SK-N-MC (cell line): ENCODE results near the gene BEND3.

ENCODE experiments used
- DNase-seq: peaks from one replicate; pipeline ENCODE4 v3.0.0-alpha.2; 2011; ENCODE audit warnings: low read depth, low spot score
- H3K27ac ChIP-seq: fragments of 200-600 bp; sonication (generic); 2 replicates; pipeline ENCODE4 v1.5.1; 2016; ENCODE audit warnings: mixed run types
- H3K36me3 ChIP-seq: fragments of 200-600 bp; sonication (generic); 2 replicates; pipeline ENCODE4 v1.6.1; 2017; ENCODE audit warnings: antibody characterized with exemption, low read length, mixed read lengths; ENCODE audit not compliant: insufficient read depth
- H3K4me3 ChIP-seq: fragments of 200-600 bp; sonication (generic); 2 replicates; pipeline ENCODE4 v1.5.1; 2016
- H3K9ac ChIP-seq: fragments of 200-600 bp; sonication (generic); 2 replicates; pipeline ENCODE4 v1.8.0; 2017; ENCODE audit warnings: mixed run types, mixed read lengths; ENCODE audit not compliant: insufficient read length
- H3K9me3 ChIP-seq: fragments of 200-600 bp; sonication (generic); 2 replicates; pipeline ENCODE4 v1.6.1; 2017; ENCODE audit warnings: low read depth, mild to moderate bottlenecking, antibody characterized with exemption, low read length, moderate library complexity, mixed read lengths
- FOXP2 ChIP-seq: optimal IDR thresholded peaks from 2 replicates; pipeline ENCODE3; 2011; ENCODE audit warnings: mild to moderate bottlenecking, moderate library complexity; ENCODE audit not compliant: insufficient read depth; ENCODE audit errors: extremely low read length, control extremely low read depth

BEND3 gene

DNA sequence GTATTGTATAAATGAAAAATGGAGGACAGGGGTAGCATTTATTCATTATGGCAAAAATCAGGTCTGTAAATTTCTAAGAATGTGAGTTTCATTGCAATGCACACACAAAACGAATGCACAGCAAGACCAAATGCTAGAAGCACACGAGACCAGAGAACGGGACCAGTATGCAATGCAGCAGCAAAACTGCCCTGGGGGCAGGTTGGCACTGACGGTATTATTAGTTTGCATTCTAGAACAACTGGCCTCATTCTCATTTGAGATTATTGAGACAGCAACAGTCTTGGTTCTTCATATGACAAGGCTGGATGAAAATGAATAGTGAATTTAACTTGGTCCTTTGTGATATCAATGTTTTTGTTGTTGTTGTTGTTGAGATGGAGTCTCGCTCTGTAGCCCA is 96.3 kb downstream of the BEND3 start:
- Histone ChIP-seq H3K9me3 (no peaks in the 10 kb centered on the region), H3K9ac (no peak overlapping the region), H3K36me3 (no peaks in the 10 kb centered on the region), H3K4me3 (no peak overlapping the region), H3K27ac (no peak overlapping the region)
- no peak for DNase-seq
- TF ChIP-seq FOXP2 = no peak
